ENCODE measurements around the gene RBM25. TPM values are rescaled to one million over a fixed set of nuclear protein-coding genes. Genes with fewer than 3 reads are reported as not detected.

The RBM25 gene
- total RNA-seq, 1 donor from 2014 or later: 128 TPM

DNA sequence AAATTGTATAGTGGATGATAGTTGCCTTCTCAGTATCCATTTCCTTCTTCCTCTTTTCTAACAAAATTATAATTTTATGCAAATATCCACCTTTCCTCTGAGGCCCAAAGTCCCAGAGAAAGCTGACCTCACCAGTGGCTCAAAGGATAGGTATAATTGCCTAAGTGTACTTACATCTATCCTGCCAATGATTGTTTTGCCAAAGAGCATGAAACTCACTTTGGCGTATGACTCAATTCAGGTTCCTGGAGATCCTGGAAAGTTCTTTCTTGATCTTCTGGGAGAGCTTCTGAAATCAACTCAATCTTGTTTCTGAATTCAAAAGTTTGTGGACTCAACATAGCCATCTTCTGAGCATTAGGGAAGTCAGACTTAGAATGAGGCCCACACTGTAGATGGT lies 10.5 kb upstream of the RBM25 start:
- Mint-ChIP-seq H3K36me3 (ENCODE audit: low read depth) (no peaks in the 10 kb centered on the region), H3K27ac (no peak overlapping the region)

DNA sequence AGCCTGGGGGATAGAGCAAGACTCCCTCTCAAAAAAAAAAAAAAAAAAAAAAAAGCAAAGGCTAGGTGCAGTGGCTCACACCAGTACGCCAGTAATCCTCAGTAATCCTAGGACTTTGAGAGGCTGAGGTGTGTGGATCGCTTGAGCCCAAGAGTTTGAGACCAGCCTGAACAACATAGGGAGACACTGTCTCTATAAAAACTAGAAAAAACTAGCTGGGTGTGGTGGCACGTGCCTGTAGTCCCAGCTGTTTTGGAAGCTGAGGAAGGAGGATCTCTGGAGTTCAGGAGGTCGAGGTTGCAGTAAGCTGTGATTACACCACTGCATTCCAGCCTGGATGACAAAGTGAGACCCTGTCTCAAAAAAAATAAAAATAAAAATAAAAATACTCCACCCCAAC lies 8.9 kb upstream of the RBM25 start:
- H3K4me1 Mint-ChIP-seq (ENCODE audit: low read depth): no peaks in the 10 kb centered on the region
- H3K4me3 Mint-ChIP-seq: no peak overlapping the region
- no peak for DNase-seq (ENCODE audit: low spot score)
- H3K27ac Mint-ChIP-seq: no peak overlapping the region
- peaks cover 7% of the 10 kb centered on the region for H3K27me3 Mint-ChIP-seq (ENCODE audit: insufficient read depth)
- H3K9me3 Mint-ChIP-seq: no peaks in the 10 kb centered on the region
- intact Hi-C loops (cut with micrococcal nuclease): no loop called here
- H3K36me3 Mint-ChIP-seq (ENCODE audit: low read depth): no peaks in the 10 kb centered on the region

More for the DNA sequence above, 10.5 kb upstream of the RBM25 start:
- Mint-ChIP-seq H3K4me1 (ENCODE audit: low read depth) (no peaks in the 10 kb centered on the region), H3K4me3 (no peak overlapping the region), H3K9me3 (no peaks in the 10 kb centered on the region), H3K27me3 (ENCODE audit: insufficient read depth) (peaks cover 7% of the 10 kb centered on the region)
- intact Hi-C loops (cut with micrococcal nuclease): no loop called here
- no peak for DNase-seq (ENCODE audit: low spot score)

GRCh38 chr14:73055251-73055650 lies 3.1 kb upstream of the RBM25 start:
- Mint-ChIP-seq H3K4me3 (no peak overlapping the region), H3K27me3 (ENCODE audit: insufficient read depth) (peaks cover 2% of the 10 kb centered on the region), H3K27ac (no peak overlapping the region), H3K9me3 (no peaks in the 10 kb centered on the region), H3K36me3 (ENCODE audit: low read depth) (peaks cover 4% of the 10 kb centered on the region), H3K4me1 (ENCODE audit: low read depth) (peaks cover 9% of the 10 kb centered on the region)
- intact Hi-C loops (cut with micrococcal nuclease): loop anchor here (5.0 kb wide), 2 partner anchors 578 to 1027 kb away; partner anchors contain the start of genes ALDH6A1 and LIN52
- DNase-seq (ENCODE audit: low spot score): no peak

DNA sequence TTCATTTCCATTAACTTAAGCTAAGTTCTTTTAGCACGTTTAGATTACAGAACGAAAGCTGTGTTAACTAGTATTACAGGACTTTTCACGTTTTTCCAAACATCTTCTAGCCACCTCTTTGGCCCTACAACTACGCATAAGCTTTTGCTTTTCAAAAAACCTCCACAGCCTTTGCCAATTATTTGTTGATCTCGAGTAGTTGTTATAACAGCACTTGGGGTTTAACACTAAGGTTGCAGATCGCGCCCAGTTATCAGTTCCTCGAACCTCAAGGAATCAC lies 450 bp upstream of the RBM25 start:
- Mint-ChIP-seq H3K36me3 (ENCODE audit: low read depth) (peaks cover 16% of the 10 kb centered on the region), H3K4me1 (ENCODE audit: low read depth) (peaks cover 30% of the 10 kb centered on the region), H3K27ac (no peak overlapping the region), H3K4me3 (no peak overlapping the region), H3K27me3 (ENCODE audit: insufficient read depth) (no peaks in the 10 kb centered on the region), H3K9me3 (no peaks in the 10 kb centered on the region)
- intact Hi-C loops (cut with micrococcal nuclease): loop anchor here (1.0 to 5.0 kb wide), 13 partner anchors 31 to 1024 kb away; partner anchors contain the start of genes ALDH6A1, DCAF4, DNAL1 and DPF3
- DNase-seq (ENCODE audit: low spot score): no peak

DNA sequence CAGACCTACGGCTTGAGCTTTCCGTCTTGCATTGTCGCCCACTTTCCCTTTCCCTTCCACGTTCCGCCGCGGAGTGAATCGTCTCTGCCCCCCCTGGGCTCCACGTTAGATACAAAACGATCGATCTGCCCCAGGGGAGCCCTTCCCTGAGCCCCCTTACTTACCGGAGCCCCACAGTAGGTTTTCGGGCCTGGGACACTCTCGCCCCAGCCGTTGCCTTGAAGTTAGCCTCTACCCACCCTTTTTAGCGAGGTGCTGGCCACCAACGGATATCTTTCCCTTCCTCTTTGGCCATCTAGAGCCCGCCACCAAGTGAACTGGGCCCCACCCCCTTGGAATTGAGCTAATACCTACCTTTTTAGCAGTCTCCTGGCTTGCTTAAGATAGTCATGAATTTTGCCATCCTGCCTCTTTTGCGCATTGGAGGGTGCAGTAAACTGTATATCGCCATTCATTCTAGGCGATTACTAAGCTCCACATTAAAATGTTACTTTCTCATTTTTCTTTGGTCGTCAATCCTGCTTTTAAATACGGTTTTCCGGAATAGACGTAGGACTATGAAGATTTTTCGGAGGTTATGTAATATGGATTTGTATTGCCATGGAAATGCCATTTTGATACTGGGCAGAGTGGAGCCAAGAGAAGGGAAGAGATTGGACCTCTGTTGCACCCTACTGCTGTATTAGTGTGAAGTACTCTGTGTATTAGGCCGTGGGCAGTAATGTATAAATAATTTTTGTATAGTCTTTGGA lies 764 bp downstream of the RBM25 start:
- Mint-ChIP-seq H3K4me1 (ENCODE audit: low read depth) (peaks cover 39% of the 10 kb centered on the region), H3K36me3 (ENCODE audit: low read depth) (peaks cover 23% of the 10 kb centered on the region), H3K27ac (no peak overlapping the region), H3K9me3 (no peaks in the 10 kb centered on the region), H3K27me3 (ENCODE audit: insufficient read depth) (no peaks in the 10 kb centered on the region), H3K4me3 (no peak overlapping the region)
- peak; percentile 50 for DNase-seq (ENCODE audit: low spot score)
- intact Hi-C loops (cut with micrococcal nuclease): loop anchor here (1.0 to 5.0 kb wide), 13 partner anchors 32 to 1023 kb away; partner anchors contain the start of genes ALDH6A1, DCAF4, DNAL1 and DPF3

GRCh38 chr14:73069585-73069984 lies 11.3 kb downstream of the RBM25 start:
- Mint-ChIP-seq H3K4me3 (no peak overlapping the region), H3K9me3 (no peaks in the 10 kb centered on the region), H3K36me3 (ENCODE audit: low read depth) (peaks cover 18% of the 10 kb centered on the region), H3K4me1 (ENCODE audit: low read depth) (no peaks in the 10 kb centered on the region), H3K27ac (no peak overlapping the region), H3K27me3 (ENCODE audit: insufficient read depth) (no peaks in the 10 kb centered on the region)
- intact Hi-C loops (cut with micrococcal nuclease): no loop called here
- no peak for DNase-seq (ENCODE audit: low spot score)

GRCh38 chr14:73091044-73091443 lies 32.7 kb downstream of the RBM25 start:
- no peaks in the 10 kb centered on the region for H3K9me3 Mint-ChIP-seq
- intact Hi-C loops (cut with micrococcal nuclease): no loop called here

DNA sequence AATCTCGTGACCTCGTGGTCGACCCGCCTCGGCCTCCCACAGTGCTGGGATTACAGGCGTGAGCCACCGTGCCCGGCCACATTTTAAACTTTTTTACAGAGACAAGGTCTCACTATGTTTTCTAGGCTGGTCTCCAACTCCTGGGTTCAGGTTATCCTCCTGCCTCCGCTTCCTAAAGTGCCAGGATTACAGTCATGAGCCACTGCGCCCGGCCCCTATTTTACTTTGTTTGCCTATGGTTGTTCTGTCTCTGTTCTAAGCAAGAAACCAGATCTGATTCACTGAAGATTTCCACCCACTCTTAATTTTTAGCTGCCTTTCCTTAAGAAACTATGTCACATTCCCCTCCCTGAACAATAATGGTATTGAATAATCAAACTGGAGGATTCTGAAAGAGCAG lies 39.1 kb downstream of the RBM25 start:
- no peak overlapping the region for H3K27ac Mint-ChIP-seq
- no peaks in the 10 kb centered on the region for H3K27me3 Mint-ChIP-seq (ENCODE audit: insufficient read depth)
- peaks cover 40% of the 10 kb centered on the region for H3K36me3 Mint-ChIP-seq (ENCODE audit: low read depth)
- intact Hi-C loops (cut with micrococcal nuclease): no loop called here
- no peak for DNase-seq (ENCODE audit: low spot score)
- H3K4me3 Mint-ChIP-seq: no peak overlapping the region
- no peaks in the 10 kb centered on the region for H3K9me3 Mint-ChIP-seq
- H3K4me1 Mint-ChIP-seq (ENCODE audit: low read depth): peaks cover 5% of the 10 kb centered on the region

More at GRCh38 chr14:73091044-73091443, 32.7 kb downstream of the RBM25 start:
- Mint-ChIP-seq H3K4me3 (no peak overlapping the region), H3K36me3 (ENCODE audit: low read depth) (peaks cover 38% of the 10 kb centered on the region), H3K4me1 (ENCODE audit: low read depth) (peaks cover 5% of the 10 kb centered on the region), H3K27me3 (ENCODE audit: insufficient read depth) (no peaks in the 10 kb centered on the region), H3K27ac (no peak overlapping the region)
- DNase-seq (ENCODE audit: low spot score): no peak

DNA sequence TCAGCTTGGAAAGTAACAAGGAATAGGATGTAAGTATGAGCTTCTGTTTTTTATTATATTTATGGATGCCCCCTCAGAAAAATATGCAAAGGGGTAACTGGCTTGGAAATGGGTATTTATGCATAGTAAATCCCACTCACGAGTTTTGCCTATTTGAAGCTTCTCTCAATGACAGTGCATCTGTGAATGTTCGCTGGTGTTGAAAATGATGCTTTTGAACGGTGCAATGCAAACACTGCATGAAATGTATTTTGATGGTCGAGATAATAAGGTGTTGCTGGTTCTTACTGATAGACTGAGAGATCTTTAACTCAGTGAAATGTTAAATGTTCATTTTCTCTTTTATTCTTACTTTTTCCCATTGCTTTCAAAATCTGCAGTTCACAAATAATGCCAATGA lies 42.0 kb downstream of the RBM25 start:
- DNase-seq (ENCODE audit: low spot score): no peak
- no peaks in the 10 kb centered on the region for H3K9me3 Mint-ChIP-seq
- no peaks in the 10 kb centered on the region for H3K27me3 Mint-ChIP-seq (ENCODE audit: insufficient read depth)
- intact Hi-C loops (cut with micrococcal nuclease): no loop called here
- peaks cover 52% of the 10 kb centered on the region for H3K36me3 Mint-ChIP-seq (ENCODE audit: low read depth)
- peaks cover 5% of the 10 kb centered on the region for H3K4me1 Mint-ChIP-seq (ENCODE audit: low read depth)
- H3K27ac Mint-ChIP-seq: no peak overlapping the region
- no peak overlapping the region for H3K4me3 Mint-ChIP-seq

- no peak overlapping the region for H3K4me3 Mint-ChIP-seq
- H3K4me1 Mint-ChIP-seq (ENCODE audit: low read depth): peaks cover 5% of the 10 kb centered on the region
- intact Hi-C loops (cut with micrococcal nuclease): no loop called here
- no peak overlapping the region for H3K27ac Mint-ChIP-seq
- DNase-seq (ENCODE audit: low spot score): no peak
- no peaks in the 10 kb centered on the region for H3K27me3 Mint-ChIP-seq (ENCODE audit: insufficient read depth)
- peaks cover 52% of the 10 kb centered on the region for H3K36me3 Mint-ChIP-seq (ENCODE audit: low read depth)
- H3K9me3 Mint-ChIP-seq: no peaks in the 10 kb centered on the region
Observed at GRCh38 chr14:73102806-73103497, 44.6 kb downstream of the RBM25 start.

GRCh38 chr14:73105050-73105449 lies 46.7 kb downstream of the RBM25 start:
- intact Hi-C loops (cut with micrococcal nuclease): no loop called here
- DNase-seq (ENCODE audit: low spot score): no peak
- Mint-ChIP-seq H3K4me1 (ENCODE audit: low read depth) (peaks cover 5% of the 10 kb centered on the region), H3K27ac (no peak overlapping the region), H3K9me3 (no peaks in the 10 kb centered on the region), H3K27me3 (ENCODE audit: insufficient read depth) (no peaks in the 10 kb centered on the region), H3K36me3 (ENCODE audit: low read depth) (peaks cover 52% of the 10 kb centered on the region), H3K4me3 (no peak overlapping the region)

DNA sequence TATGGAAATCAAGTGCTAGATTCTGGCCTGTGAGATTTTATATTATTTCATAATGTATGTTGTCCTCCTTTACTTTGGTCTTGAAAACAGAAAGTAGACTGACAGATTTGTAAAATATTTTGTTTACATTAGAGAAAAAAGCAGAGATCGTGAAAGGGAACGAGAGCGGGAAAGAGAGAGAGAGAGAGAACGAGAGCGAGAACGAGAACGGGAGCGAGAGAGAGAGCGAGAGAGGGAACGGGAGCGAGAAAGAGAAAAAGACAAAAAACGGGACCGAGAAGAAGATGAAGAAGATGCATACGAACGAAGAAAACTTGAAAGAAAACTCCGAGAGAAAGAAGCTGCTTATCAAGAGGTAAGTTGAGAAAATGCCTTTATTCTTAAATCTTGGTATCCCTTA lies 47.4 kb downstream of the RBM25 start:
- intact Hi-C loops (cut with micrococcal nuclease): no loop called here
- Mint-ChIP-seq H3K9me3 (no peaks in the 10 kb centered on the region), H3K36me3 (ENCODE audit: low read depth) (peaks cover 51% of the 10 kb centered on the region), H3K4me3 (no peak overlapping the region), H3K27me3 (ENCODE audit: insufficient read depth) (no peaks in the 10 kb centered on the region), H3K4me1 (ENCODE audit: low read depth) (peaks cover under 1% of the 10 kb centered on the region), H3K27ac (no peak overlapping the region)
- DNase-seq (ENCODE audit: low spot score): no peak

GRCh38 chr14:73116079-73116665 lies 57.8 kb downstream of the RBM25 start:
- Mint-ChIP-seq H3K27ac (no peak overlapping the region), H3K4me1 (ENCODE audit: low read depth) (no peaks in the 10 kb centered on the region), H3K27me3 (ENCODE audit: insufficient read depth) (no peaks in the 10 kb centered on the region), H3K9me3 (no peaks in the 10 kb centered on the region), H3K4me3 (no peak overlapping the region), H3K36me3 (ENCODE audit: low read depth) (peaks cover 36% of the 10 kb centered on the region)
- intact Hi-C loops (cut with micrococcal nuclease): no loop called here
- no peak for DNase-seq (ENCODE audit: low spot score)

All from activated T-helper 1 cell treated with anti-CD3 and anti-CD28 coated beads, Interleukin-12 subunit alpha, Interleukin-12 subunit beta, Interleukin-2, Interleukin-4 antibody, amounts not matched to agents 30 ng/mL and 10 ng/mL and 1 ng/mL, durations not matched to agents 14 hours and 24 hours and 36 hours (primary cell).